Measurements from ENCODE around the gene C1R.

Gene C1R

DNA sequence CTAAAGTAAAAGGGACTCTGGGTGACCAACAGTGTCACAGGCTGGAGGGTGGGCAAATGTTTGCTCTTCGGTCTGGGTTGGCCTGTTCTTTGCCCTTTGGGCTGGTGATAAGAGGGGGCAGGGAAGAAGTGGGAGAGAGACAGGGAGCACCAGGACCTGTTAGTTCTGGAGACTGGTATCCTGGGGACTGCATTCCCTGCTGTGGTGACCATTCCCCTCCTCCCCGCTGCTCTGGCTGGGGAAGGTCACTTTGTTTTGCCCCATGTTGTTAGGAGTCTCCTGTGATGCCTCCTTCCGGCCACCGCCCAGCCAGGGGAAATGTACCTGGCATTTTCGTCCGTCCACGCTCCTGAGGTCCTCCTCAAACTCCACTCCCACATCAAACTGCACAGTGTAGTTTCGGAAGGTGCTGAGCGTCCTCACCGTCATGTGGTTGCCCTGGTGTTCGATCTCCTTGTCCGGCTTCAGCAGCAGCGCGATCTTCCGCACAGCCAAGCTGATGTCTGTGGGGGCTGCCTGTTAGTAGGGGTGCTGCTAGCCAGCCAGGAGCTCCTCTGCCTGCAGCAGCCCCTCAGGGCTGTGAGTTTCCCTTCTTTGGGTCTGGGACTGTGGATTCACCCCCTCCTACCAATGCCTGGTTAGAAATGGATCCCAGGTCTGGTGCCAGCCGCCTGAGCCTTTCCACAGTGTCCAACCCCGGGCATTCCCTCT lies 35.8 kb upstream of the C1R start:
- H3K4me2 ChIP-seq (ENCODE audit: low read depth, low read length), result no peak overlapping the region
- no peak overlapping the region for H3K27ac ChIP-seq (ENCODE audit: low read length)
- DNase-seq, result no peak

GRCh38 chr12:7125632-7126227 lies 33.5 kb upstream of the C1R start:
- TF ChIP-seq EZH2 (optimal IDR thresholded peaks at IDR 0.05; ENCODE audit: low read depth, low read length) (no peak), EZH2phosphoT487 (IDR thresholded peaks at IDR 0.05; ENCODE audit: low read length) (no peak)
- TF ChIP-seq, protein P1, sequence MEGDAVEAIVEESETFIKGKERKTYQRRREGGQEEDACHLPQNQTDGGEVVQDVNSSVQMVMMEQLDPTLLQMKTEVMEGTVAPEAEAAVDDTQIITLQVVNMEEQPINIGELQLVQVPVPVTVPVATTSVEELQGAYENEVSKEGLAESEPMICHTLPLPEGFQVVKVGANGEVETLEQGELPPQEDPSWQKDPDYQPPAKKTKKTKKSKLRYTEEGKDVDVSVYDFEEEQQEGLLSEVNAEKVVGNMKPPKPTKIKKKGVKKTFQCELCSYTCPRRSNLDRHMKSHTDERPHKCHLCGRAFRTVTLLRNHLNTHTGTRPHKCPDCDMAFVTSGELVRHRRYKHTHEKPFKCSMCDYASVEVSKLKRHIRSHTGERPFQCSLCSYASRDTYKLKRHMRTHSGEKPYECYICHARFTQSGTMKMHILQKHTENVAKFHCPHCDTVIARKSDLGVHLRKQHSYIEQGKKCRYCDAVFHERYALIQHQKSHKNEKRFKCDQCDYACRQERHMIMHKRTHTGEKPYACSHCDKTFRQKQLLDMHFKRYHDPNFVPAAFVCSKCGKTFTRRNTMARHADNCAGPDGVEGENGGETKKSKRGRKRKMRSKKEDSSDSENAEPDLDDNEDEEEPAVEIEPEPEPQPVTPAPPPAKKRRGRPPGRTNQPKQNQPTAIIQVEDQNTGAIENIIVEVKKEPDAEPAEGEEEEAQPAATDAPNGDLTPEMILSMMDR (IDR thresholded peaks at IDR 0.05; ENCODE audit: low read length), result no peak
- no peaks in the 10 kb centered on the region for H3K36me3 ChIP-seq (replicated peaks; ENCODE audit: insufficient read depth, low read length)
- H3K9me2 ChIP-seq (replicated peaks; ENCODE audit: insufficient read depth, low read length), result no peaks in the 10 kb centered on the region
- no peak overlapping the region for H3K9ac ChIP-seq (ENCODE audit: low read length)
- no peaks in the 10 kb centered on the region for H3K79me2 ChIP-seq (ENCODE audit: low read length)
- H3F3A ChIP-seq (ENCODE audit: insufficient read depth, low read length), result 0 out of 2 replicates have a peak, but pooled peaks cover under 1% of the 10 kb centered on the region
- H3K4me2 ChIP-seq (ENCODE audit: low read depth, low read length), result no peak overlapping the region
- no peak overlapping the region for H3K27ac ChIP-seq (ENCODE audit: low read length)
- no peaks in the 10 kb centered on the region for H3K9me3 ChIP-seq (replicated peaks; ENCODE audit: insufficient read depth, low read length)
- H3K4me1 ChIP-seq (ENCODE audit: low read length), result peaks cover 3% of the 10 kb centered on the region; the same call in 1 of the 2 replicates
- H4K20me1 ChIP-seq (ENCODE audit: insufficient read depth, low read length), result no peaks in the 10 kb centered on the region
- H3K27me3 ChIP-seq (replicated peaks; ENCODE audit: insufficient read depth, low read length), result no peaks in the 10 kb centered on the region
- no peak overlapping the region for H3K4me3 ChIP-seq (ENCODE audit: low read length)
- no peak for DNase-seq
- H2AFZ ChIP-seq (ENCODE audit: low read length), result no peak overlapping the region

More for the DNA sequence above, 35.8 kb upstream of the C1R start:
- Histone ChIP-seq H3K27me3 (replicated peaks; ENCODE audit: insufficient read depth, low read length) (no peaks in the 10 kb centered on the region), H4K20me1 (ENCODE audit: insufficient read depth, low read length) (no peaks in the 10 kb centered on the region), H3F3A (ENCODE audit: insufficient read depth, low read length) (0 out of 2 replicates have a peak, but pooled peaks cover 3% of the 10 kb centered on the region), H3K9ac (ENCODE audit: low read length) (no peak overlapping the region), H2AFZ (ENCODE audit: low read length) (no peak overlapping the region), H3K79me2 (ENCODE audit: low read length) (no peaks in the 10 kb centered on the region), H3K9me2 (replicated peaks; ENCODE audit: insufficient read depth, low read length) (no peaks in the 10 kb centered on the region), H3K9me3 (replicated peaks; ENCODE audit: insufficient read depth, low read length) (no peaks in the 10 kb centered on the region), H3K36me3 (replicated peaks; ENCODE audit: insufficient read depth, low read length) (no peaks in the 10 kb centered on the region), H3K4me1 (ENCODE audit: low read length) (peaks cover 10% of the 10 kb centered on the region; the same call in 1 of the 2 replicates), H3K4me3 (ENCODE audit: low read length) (no peak overlapping the region)
- TF ChIP-seq EZH2phosphoT487 (IDR thresholded peaks at IDR 0.05; ENCODE audit: low read length) (no peak), EZH2 (optimal IDR thresholded peaks at IDR 0.05; ENCODE audit: low read depth, low read length) (no peak)
- TF ChIP-seq, protein P1 (IDR thresholded peaks at IDR 0.05; ENCODE audit: low read length), result no peak

GRCh38 chr12:7123806-7124522 lies 31.7 kb upstream of the C1R start:
- no peaks in the 10 kb centered on the region for H3K4me1 ChIP-seq (ENCODE audit: low read length)
- no peak for DNase-seq
- no peaks in the 10 kb centered on the region for H3K27me3 ChIP-seq (replicated peaks; ENCODE audit: insufficient read depth, low read length)
- no peak for TF ChIP-seq EZH2 (optimal IDR thresholded peaks at IDR 0.05; ENCODE audit: low read depth, low read length)
- no peak for TF ChIP-seq EZH2phosphoT487 (IDR thresholded peaks at IDR 0.05; ENCODE audit: low read length)
- TF ChIP-seq, protein P1 (IDR thresholded peaks at IDR 0.05; ENCODE audit: low read length), result no peak
- H3K27ac ChIP-seq (ENCODE audit: low read length), result no peak overlapping the region
- no peak overlapping the region for H3K4me2 ChIP-seq (ENCODE audit: low read depth, low read length)
- no peak overlapping the region for H3K9ac ChIP-seq (ENCODE audit: low read length)
- H3F3A ChIP-seq (ENCODE audit: insufficient read depth, low read length), result no peaks in the 10 kb centered on the region
- H3K4me3 ChIP-seq (ENCODE audit: low read length), result no peak overlapping the region
- H3K9me2 ChIP-seq (replicated peaks; ENCODE audit: insufficient read depth, low read length), result no peaks in the 10 kb centered on the region
- no peaks in the 10 kb centered on the region for H3K79me2 ChIP-seq (ENCODE audit: low read length)
- H4K20me1 ChIP-seq (ENCODE audit: insufficient read depth, low read length), result no peaks in the 10 kb centered on the region
- no peaks in the 10 kb centered on the region for H3K9me3 ChIP-seq (replicated peaks; ENCODE audit: insufficient read depth, low read length)
- no peaks in the 10 kb centered on the region for H3K36me3 ChIP-seq (replicated peaks; ENCODE audit: insufficient read depth, low read length)
- H2AFZ ChIP-seq (ENCODE audit: low read length), result no peak overlapping the region

Data from MM.1S (cell line).